Right lobe of liver (tissue), 6 donors: ENCODE results near the gene ARNT2. TPM values are rescaled to one million over a fixed set of nuclear protein-coding genes. Genes with fewer than 3 reads are reported as not detected.

Source experiments
- ATAC-seq, 4 donors: fragments of 200-7000 bp; cut with Tn5 transposase; one replicate each; pipeline ENCODE4 v1.9.1; 2020; ENCODE audit warnings: mild to moderate bottlenecking in 4 of 4, moderate library complexity in 4 of 4
- DNase-seq, 3 donors: peaks; one replicate each; pipeline ENCODE4 v3.0.0-alpha.2; 2020
- H3K27ac ChIP-seq, 3 donors: fragments of 200-600 bp; one replicate each; pipeline ENCODE4 v1.8.0; 2022
- H3K27me3 ChIP-seq, 2 donors: fragments of 200-600 bp; one replicate each; pipeline ENCODE4 v1.8.0; 2022
- H3K36me3 ChIP-seq, 4 donors: fragments of 200-600 bp; sonication (generic) in 1 of 4; one replicate each; pipeline versions ENCODE4 v1.5.1 to v1.8.0; 2017 to 2022; ENCODE audit warnings: control low read depth in 1 of 4
- H3K4me1 ChIP-seq, 4 donors: fragments of 200-600 bp; sonication (generic) in 1 of 4; one replicate each; pipeline versions ENCODE4 v1.5.1 to v1.8.0; 2017 to 2022; ENCODE audit warnings: control low read depth in 1 of 4
- H3K4me3 ChIP-seq, 3 donors: fragments of 200-600 bp; one replicate each; pipeline ENCODE4 v1.8.0; 2022
- H3K9me3 ChIP-seq, 4 donors: fragments of 200-600 bp; sonication (generic) in 1 of 4; one replicate each; pipeline versions ENCODE4 v1.5.1 to v1.8.0; 2017 to 2022; ENCODE audit warnings: control low read depth in 1 of 4
- CTCF ChIP-seq, 4 donors: fragments of 200-600 bp in 3 of 4; fragments of 450-650 bp in 1 of 4; IDR thresholded peaks; one replicate each; pipeline versions ENCODE4 v1.5.1 to v1.8.0; 2016 to 2022; ENCODE audit warnings: antibody characterized with exemption in 4 of 4, mild to moderate bottlenecking in 2 of 4
- POLR2A ChIP-seq: fragments of 450-650 bp; IDR thresholded peaks from one replicate; pipeline ENCODE4 v1.6.1; 2017; ENCODE audit warnings: antibody characterized with exemption, mild to moderate bottlenecking
- WGBS: methylation state at CpG from one replicate; pipeline ENCODE4 v1.1.6; 2018; ENCODE audit warnings: low coverage, low lambda C conversion rate; ENCODE audit not compliant: insufficient coverage; ENCODE audit errors: missing lambda C conversion rate; 5-methylcytosine and 5-hydroxymethylcytosine counted together
- intact Hi-C, 2 donors: fragments of 100-400 bp; cut with DNase I; formaldehyde crosslinking; loops; one replicate each; pipeline versions ENCODE4 v1.11.2 to v1.14.1; 2022
- total RNA-seq, 6 experiments: library from RNA; depleted of rRNA in 2 of 6; stranded (reverse); fragments of >200 nt in 2 of 6; fragmentation: NEBNext Ultra II Directional in 3 of 6; extraction: Animal tissue kit (Norgen Biotek cat#: 25700) in 3 of 6; gene quantifications; one replicate each; pipeline versions ENCODE4 v1.1.0 to v1.2.4, GENCODE V29; 2016 to 2023
- donor health status: DM: no; HTN: yes; CAD: no.
- donor health status: DM: no; HTN: no; CAD: no.
- donor health status: DM: no; HTN: no; CAD: no.
- donor health status: DM: no; HTN: yes; CAD: no.
- donor health status: DM: no; HTN: yes; CAD: no.

Gene ARNT2
- total RNA-seq, 6 experiments from 2014 or later = 0.12 to 1.3 (median 0.46) TPM

GRCh38 chr15:80419546-80419945, 15.4 kb downstream of the ARNT2 start:
- DNase-seq (no peak), ATAC-seq (peak in 3 of 4 donors; percentile 25 to 78 (median 54))
- intact Hi-C loops = no loop called here
- H3K9me3 ChIP-seq = no peaks in the 10 kb centered on the region
- peaks cover 0 to 10% (median 0%) of the 10 kb centered on the region in 4 donors for H3K4me1 ChIP-seq
- no peaks in the 10 kb centered on the region for H3K36me3 ChIP-seq
- no peak overlapping the region for H3K27ac ChIP-seq
- H3K27me3 ChIP-seq = no peaks in the 10 kb centered on the region
- TF ChIP-seq POLR2A (no peak), CTCF (IDR thresholded peaks at IDR 0.05) (no peak)
- 9% methylated on average over 4 of the region's 5 CpGs for WGBS
- no peak overlapping the region for H3K4me3 ChIP-seq

GRCh38 chr15:80420658-80421057, 16.5 kb downstream of the ARNT2 start:
- peak in 1 of 4 donors; percentile 45 for ATAC-seq
- 9% methylated on average over 2 of the region's 2 CpGs for WGBS
- intact Hi-C loops = loop anchor here in 1 of 2 donors (5.0 kb wide), 1 partner anchor 52 kb away; no protein-coding TSS in a partner anchor

GRCh38 chr15:80423215-80423614, 19.0 kb downstream of the ARNT2 start:
- Histone ChIP-seq H3K9me3 (no peaks in the 10 kb centered on the region), H3K4me1 (peaks cover 0 to 10% (median 0%) of the 10 kb centered on the region in 4 donors), H3K4me3 (no peak overlapping the region), H3K27me3 (no peaks in the 10 kb centered on the region), H3K27ac (no peak overlapping the region), H3K36me3 (no peaks in the 10 kb centered on the region)
- DNase-seq (no peak), ATAC-seq (no peak)
- intact Hi-C loops = loop anchor here in 1 of 2 donors (5.0 kb wide), 1 partner anchor 49 kb away; no protein-coding TSS in a partner anchor
- TF ChIP-seq CTCF (IDR thresholded peaks at IDR 0.05) (no peak), POLR2A (no peak)
- WGBS = 68% methylated on average over 4 of the region's 4 CpGs

More at GRCh38 chr15:80420658-80421057, 16.5 kb downstream of the ARNT2 start:
- Histone ChIP-seq H3K4me1 (peaks cover 0 to 10% (median 0%) of the 10 kb centered on the region in 4 donors), H3K36me3 (no peaks in the 10 kb centered on the region), H3K9me3 (no peaks in the 10 kb centered on the region), H3K27me3 (no peaks in the 10 kb centered on the region), H3K27ac (no peak overlapping the region), H3K4me3 (no peak overlapping the region)
- TF ChIP-seq CTCF (IDR thresholded peaks at IDR 0.05) (no peak), POLR2A (no peak)
- DNase-seq = no peak

- intact Hi-C loops = loop anchor here in 1 of 2 donors (5.0 kb wide), 1 partner anchor 48 kb away; no protein-coding TSS in a partner anchor
- ATAC-seq = no peak
- TF ChIP-seq POLR2A = no peak
- TF ChIP-seq CTCF (IDR thresholded peaks at IDR 0.05) = no peak
- no peaks in the 10 kb centered on the region for H3K27me3 ChIP-seq
- H3K9me3 ChIP-seq = no peaks in the 10 kb centered on the region
- no peak for DNase-seq
- WGBS = 68% methylated on average over 2 of the region's 2 CpGs
- peaks cover 0 to 4% (median 0%) of the 10 kb centered on the region in 4 donors for H3K4me1 ChIP-seq
- no peak overlapping the region for H3K27ac ChIP-seq
- no peaks in the 10 kb centered on the region for H3K36me3 ChIP-seq
- H3K4me3 ChIP-seq = no peak overlapping the region
Measured at GRCh38 chr15:80424381-80424780, 20.2 kb downstream of the ARNT2 start.
